GM10248 (cell line): Measurements from ENCODE around the gene GRAP.
"Not testable (repeated sequence)": the region's sequence is repeated elsewhere in the genome, so short reads cannot be mapped to it uniquely, and the experiment has no call there.

Experiments
- CTCF ChIA-PET: fragments of 300-600 bp; sonication (Branson Sonifier 250); formaldehyde crosslinking; extraction: SDS; loops from one replicate; lab custom pipeline; 2021; ENCODE audit warnings: antibody characterized with exemption; lab: Yijun Ruan, JAX
- POLR2A ChIA-PET: fragments of 350-650 bp; sonication (Branson Sonifier 250); formaldehyde crosslinking; extraction: SDS; loops from one replicate; lab custom pipeline; 2020; ENCODE audit warnings: antibody characterized with exemption; lab: Yijun Ruan, JAX
- DNase-seq: peaks from one replicate; pipeline ENCODE4 v3.0.0; 2012; ENCODE audit errors: extremely low spot score

Gene GRAP

GRCh38 chr17:19046782-19047375, at the start of gene GRAP:
Gene GRAP (minus strand): TSS chr17:19046957. CDS start chr17:19046926, 31 bp downstream.
- CTCF ChIA-PET, POLR2A ChIA-PET: not testable (repeated sequence)

GRCh38 chr17:19093684-19094438, 47.1 kb upstream of the GRAP start:
- CTCF ChIA-PET, DNase-seq, POLR2A ChIA-PET: not testable (repeated sequence)

More at GRCh38 chr17:19046782-19047375, at the start of gene GRAP:
- DNase-seq, result not testable (repeated sequence)

GRCh38 chr17:19092737-19093683, 46.3 kb upstream of the GRAP start:
- DNase-seq, CTCF ChIA-PET, POLR2A ChIA-PET: not testable (repeated sequence)

- DNase-seq, CTCF ChIA-PET, POLR2A ChIA-PET: not testable (repeated sequence)
Measured at GRCh38 chr17:19090058-19090772, 43.5 kb upstream of the GRAP start.

GRCh38 chr17:19088804-19089685, 42.3 kb upstream of the GRAP start:
- DNase-seq, POLR2A ChIA-PET, CTCF ChIA-PET: not testable (repeated sequence)

- DNase-seq, POLR2A ChIA-PET, CTCF ChIA-PET: not testable (repeated sequence)
Measured at GRCh38 chr17:19077386-19077785, 30.6 kb upstream of the GRAP start.

GRCh38 chr17:19076398-19077192, 29.8 kb upstream of the GRAP start:
- POLR2A ChIA-PET, CTCF ChIA-PET: not testable (repeated sequence)

GRCh38 chr17:19070318-19071168, 23.8 kb upstream of the GRAP start:
- CTCF ChIA-PET, DNase-seq, POLR2A ChIA-PET: not testable (repeated sequence)

More at GRCh38 chr17:19076398-19077192, 29.8 kb upstream of the GRAP start:
- DNase-seq, result not testable (repeated sequence)

- CTCF ChIA-PET, DNase-seq: not testable (repeated sequence)
- POLR2A ChIA-PET, result interaction anchor here (0.6 kb wide), 3 partner anchors 314 to 871 kb away, joined by 3 read pairs; partner anchors contain the start of gene MAPK7
Measured at GRCh38 chr17:19064378-19064777, 17.6 kb upstream of the GRAP start.

GRCh38 chr17:19063326-19063956, 16.7 kb upstream of the GRAP start:
- POLR2A ChIA-PET, result interaction anchor here (0.6 kb wide), 2 partner anchors 315 to 870 kb away, joined by 3 read pairs; partner anchors contain the start of gene MAPK7
- CTCF ChIA-PET, DNase-seq: not testable (repeated sequence)

- CTCF ChIA-PET, DNase-seq, POLR2A ChIA-PET: not testable (repeated sequence)
Measured at GRCh38 chr17:19062718-19063325, 16.1 kb upstream of the GRAP start.

- DNase-seq, POLR2A ChIA-PET, CTCF ChIA-PET: not testable (repeated sequence)
Measured at GRCh38 chr17:19062009-19062717, 15.4 kb upstream of the GRAP start.

GRCh38 chr17:19055447-19055846, 8.7 kb upstream of the GRAP start:
- DNase-seq, CTCF ChIA-PET, POLR2A ChIA-PET: not testable (repeated sequence)
